Calu3 (cell line): ENCODE measurements around the gene MARCHF10. TPM values are rescaled to one million over a fixed set of nuclear protein-coding genes. Genes with fewer than 3 reads are reported as not detected.
A peak's percentile ranks its signal among the peaks of the same experiment; 100 is the strongest.

ENCODE experiments used
- BruUV-seq: library from RNA; stranded (reverse); fragments of 400-500 nt; replicated peaks from 2 replicates; lab custom pipeline; 2021; lab: Mats Ljungman, UMichigan
- CTCF ChIA-PET: fragments of 300-600 bp; sonication (Branson Sonifier 250); formaldehyde crosslinking; loops from one replicate; lab custom pipeline; 2022; ENCODE audit warnings: antibody characterized with exemption; lab: Charles Lee
- DNase-seq: peaks from one replicate; pipeline ENCODE4 v3.0.0; 2022
- H3K27ac Mint-ChIP-seq: one replicate; pipeline ENCODE4 v1.8.0; 2022; ENCODE audit warnings: mixed read lengths; ENCODE audit not compliant: unreplicated experiment
- H3K27me3 Mint-ChIP-seq: one replicate; pipeline ENCODE4 v1.8.0; 2022; ENCODE audit warnings: mixed read lengths; ENCODE audit not compliant: unreplicated experiment
- H3K36me3 Mint-ChIP-seq: one replicate; pipeline ENCODE4 v1.8.0; 2022; ENCODE audit warnings: mild to moderate bottlenecking, moderate library complexity, mixed read lengths; ENCODE audit not compliant: insufficient read depth, unreplicated experiment
- H3K4me1 Mint-ChIP-seq: one replicate; pipeline ENCODE4 v1.8.0; 2022; ENCODE audit warnings: mild to moderate bottlenecking, low read depth, mixed read lengths; ENCODE audit not compliant: unreplicated experiment
- H3K4me3 Mint-ChIP-seq: one replicate; pipeline ENCODE4 v1.8.0; 2022; ENCODE audit warnings: mild to moderate bottlenecking, low read depth, moderate library complexity, mixed read lengths; ENCODE audit not compliant: unreplicated experiment
- H3K9me3 Mint-ChIP-seq: one replicate; pipeline ENCODE4 v1.8.0; 2022; ENCODE audit warnings: low read depth, mixed read lengths; ENCODE audit not compliant: unreplicated experiment
- intact Hi-C: fragments of 100-400 bp; cut with micrococcal nuclease; formaldehyde crosslinking; loops from one replicate; pipeline ENCODE4 v1.10.0; 2022; ENCODE audit not compliant: unreplicated experiment
- total RNA-seq: library from RNA; stranded (reverse); gene quantifications from 2 replicates; pipeline ENCODE4 v1.2.3, GENCODE V29; 2022
- TF ChIP-seq, protein P1 (sequence below): fragments of 200-600 bp; IDR thresholded peaks from one replicate; pipeline ENCODE4 v1.8.0; 2022; ENCODE audit warnings: antibody characterized with exemption; ENCODE audit not compliant: unreplicated experiment

Gene MARCHF10
- total RNA-seq, 1 experiment from 2014 or later, result not detected

GRCh38 chr17:62802561-62803205 lies 5.4 kb downstream of the MARCHF10 start:
- no peak for DNase-seq
- CTCF ChIA-PET, result interaction anchor here (0.6 kb wide), 1 partner anchor 24 kb away, joined by 3 read pairs; no protein-coding TSS in a partner anchor

GRCh38 chr17:62801553-62802114 lies 6.5 kb downstream of the MARCHF10 start:
- CTCF ChIA-PET, result no interaction called here
- Mint-ChIP-seq H3K36me3 (peaks cover 4% of the 10 kb centered on the region), H3K4me1 (peaks cover 18% of the 10 kb centered on the region), H3K27me3 (no peaks in the 10 kb centered on the region), H3K4me3 (no peak overlapping the region), H3K27ac (no peak overlapping the region), H3K9me3 (no peaks in the 10 kb centered on the region)
- no TSS peak for BruUV-seq
- TF ChIP-seq, protein P1, sequence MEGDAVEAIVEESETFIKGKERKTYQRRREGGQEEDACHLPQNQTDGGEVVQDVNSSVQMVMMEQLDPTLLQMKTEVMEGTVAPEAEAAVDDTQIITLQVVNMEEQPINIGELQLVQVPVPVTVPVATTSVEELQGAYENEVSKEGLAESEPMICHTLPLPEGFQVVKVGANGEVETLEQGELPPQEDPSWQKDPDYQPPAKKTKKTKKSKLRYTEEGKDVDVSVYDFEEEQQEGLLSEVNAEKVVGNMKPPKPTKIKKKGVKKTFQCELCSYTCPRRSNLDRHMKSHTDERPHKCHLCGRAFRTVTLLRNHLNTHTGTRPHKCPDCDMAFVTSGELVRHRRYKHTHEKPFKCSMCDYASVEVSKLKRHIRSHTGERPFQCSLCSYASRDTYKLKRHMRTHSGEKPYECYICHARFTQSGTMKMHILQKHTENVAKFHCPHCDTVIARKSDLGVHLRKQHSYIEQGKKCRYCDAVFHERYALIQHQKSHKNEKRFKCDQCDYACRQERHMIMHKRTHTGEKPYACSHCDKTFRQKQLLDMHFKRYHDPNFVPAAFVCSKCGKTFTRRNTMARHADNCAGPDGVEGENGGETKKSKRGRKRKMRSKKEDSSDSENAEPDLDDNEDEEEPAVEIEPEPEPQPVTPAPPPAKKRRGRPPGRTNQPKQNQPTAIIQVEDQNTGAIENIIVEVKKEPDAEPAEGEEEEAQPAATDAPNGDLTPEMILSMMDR, result no peak
- intact Hi-C loops, result no loop called here
- DNase-seq, result no peak

More at GRCh38 chr17:62802561-62803205, 5.4 kb downstream of the MARCHF10 start:
- Mint-ChIP-seq H3K4me3 (no peak overlapping the region), H3K36me3 (peaks cover 4% of the 10 kb centered on the region), H3K4me1 (peaks cover 24% of the 10 kb centered on the region), H3K27me3 (no peaks in the 10 kb centered on the region), H3K27ac (no peak overlapping the region), H3K9me3 (no peaks in the 10 kb centered on the region)
- no TSS peak for BruUV-seq
- intact Hi-C loops, result no loop called here
- TF ChIP-seq, protein P1, result no peak

GRCh38 chr17:62800585-62800984 lies 7.5 kb downstream of the MARCHF10 start:
- CTCF ChIA-PET, result interaction anchor here (1.2 kb wide), 2 partner anchors 21 to 97 kb away, joined by 3 to 4 read pairs; no protein-coding TSS in a partner anchor
- BruUV-seq, result no TSS peak

GRCh38 chr17:62797959-62798358 lies 10.2 kb downstream of the MARCHF10 start:
- Mint-ChIP-seq H3K4me1 (peaks cover 9% of the 10 kb centered on the region), H3K36me3 (peaks cover 4% of the 10 kb centered on the region), H3K4me3 (no peak overlapping the region), H3K27ac (peak overlapping the region; percentile 22), H3K27me3 (no peaks in the 10 kb centered on the region), H3K9me3 (no peaks in the 10 kb centered on the region)
- BruUV-seq, result no TSS peak
- CTCF ChIA-PET, result no interaction called here
- TF ChIP-seq, protein P1, result no peak
- intact Hi-C loops, result loop anchor here (10.0 kb wide), 1 partner anchor 97 kb away; no protein-coding TSS in a partner anchor
- no peak for DNase-seq

More at GRCh38 chr17:62800585-62800984, 7.5 kb downstream of the MARCHF10 start:
- peaks cover 18% of the 10 kb centered on the region for H3K4me1 Mint-ChIP-seq
- no peak overlapping the region for H3K4me3 Mint-ChIP-seq
- H3K36me3 Mint-ChIP-seq, result peaks cover 4% of the 10 kb centered on the region
- TF ChIP-seq, protein P1, result no peak
- H3K27ac Mint-ChIP-seq, result peak overlapping the region; percentile 19
- no peaks in the 10 kb centered on the region for H3K9me3 Mint-ChIP-seq
- peak; percentile 65 for DNase-seq
- no peaks in the 10 kb centered on the region for H3K27me3 Mint-ChIP-seq
- intact Hi-C loops, result no loop called here
